ENCODE results near the gene SEMA3F.
"Not testable (repeated sequence)": the region's sequence is repeated elsewhere in the genome, so short reads cannot be mapped to it uniquely, and the experiment has no call there.

The SEMA3F gene

GRCh38 chr3:50195501-50196252, 40.6 kb downstream of the SEMA3F start:
- DNase-seq: no peak

GRCh38 chr3:50196253-50196801, 41.2 kb downstream of the SEMA3F start:
- no peak for DNase-seq

GRCh38 chr3:50201573-50202315, 46.6 kb downstream of the SEMA3F start:
- no peak for DNase-seq

GRCh38 chr3:50202353-50203112, 47.4 kb downstream of the SEMA3F start:
- DNase-seq: no peak

- DNase-seq: no peak
Measured at GRCh38 chr3:50203113-50203808, 48.1 kb downstream of the SEMA3F start.

GRCh38 chr3:50203809-50204803, 49.0 kb downstream of the SEMA3F start:
- no peak for DNase-seq

GRCh38 chr3:50204804-50205412, 49.8 kb downstream of the SEMA3F start, which contains the start of gene SLC38A3:
SLC38A3 (plus strand) TSS chr3:50205271; CDS start chr3:50214200, 8,929 bp downstream.
- DNase-seq: no peak

- peak; percentile 36 for DNase-seq
Measured at GRCh38 chr3:50205413-50206276, 50.5 kb downstream of the SEMA3F start.

- DNase-seq: no peak
Measured at GRCh38 chr3:50207359-50208042, 52.4 kb downstream of the SEMA3F start.

- DNase-seq: no peak
Measured at GRCh38 chr3:50208677-50209344, 53.7 kb downstream of the SEMA3F start.

GRCh38 chr3:50210176-50210509, 55.0 kb downstream of the SEMA3F start:
- DNase-seq: no peak

GRCh38 chr3:50210510-50211367, 55.6 kb downstream of the SEMA3F start:
- DNase-seq: no peak

- DNase-seq: not testable (repeated sequence)
Measured at GRCh38 chr3:50211368-50211717, 56.2 kb downstream of the SEMA3F start.

- DNase-seq: no peak
Measured at GRCh38 chr3:50211930-50212329, 56.8 kb downstream of the SEMA3F start.

- DNase-seq: no peak
Measured at GRCh38 chr3:50212502-50212901, 57.4 kb downstream of the SEMA3F start.

- DNase-seq: no peak
Measured at GRCh38 chr3:50212971-50213370, 57.8 kb downstream of the SEMA3F start.

- DNase-seq: no peak
Measured at GRCh38 chr3:50213373-50213772, 58.2 kb downstream of the SEMA3F start.

GRCh38 chr3:50214824-50215223, 59.7 kb downstream of the SEMA3F start:
- no peak for DNase-seq

All from activated CD4-positive, CD25-positive, alpha-beta regulatory T cell treated with anti-CD3 and anti-CD28 coated beads, Interleukin-2, amount 50 U/mL, for 72 hours (primary cell).